Large intestine (tissue), 12 donors: ENCODE data around the gene CADM3. TPM values are rescaled to one million over a fixed set of nuclear protein-coding genes. Genes with fewer than 3 reads are reported as not detected.

Source experiments
- DNase-seq, 2 donors: peaks; one replicate each; pipeline versions ENCODE4 v3.0.0 to v3.0.0-alpha.2; 2013
- H3K27ac ChIP-seq: one replicate; pipeline ENCODE4 v1.5.1; 2013; ENCODE audit warnings: low read length
- H3K27me3 ChIP-seq: 2 replicates; pipeline ENCODE4 v1.6.1; 2013; ENCODE audit warnings: low read length; ENCODE audit not compliant: control insufficient read depth, insufficient read depth
- H3K36me3 ChIP-seq: 2 replicates; pipeline ENCODE4 v1.6.1; 2013; ENCODE audit warnings: low read length; ENCODE audit not compliant: control insufficient read depth, insufficient read depth
- H3K4me1 ChIP-seq: one replicate; pipeline ENCODE4 v1.6.1; 2013; ENCODE audit warnings: low read length; ENCODE audit not compliant: control insufficient read depth, insufficient read depth
- H3K4me3 ChIP-seq: one replicate; pipeline ENCODE4 v1.5.1; 2013; ENCODE audit warnings: low read length
- H3K9me3 ChIP-seq: one replicate; pipeline ENCODE4 v1.6.1; 2013; ENCODE audit warnings: mild to moderate bottlenecking, low read depth, low read length, moderate library complexity; ENCODE audit not compliant: control insufficient read depth
- WGBS: methylation state at CpG from one replicate; pipeline ENCODE4 v1.1.5; 2013; ENCODE audit warnings: low lambda C conversion rate; ENCODE audit not compliant: insufficient coverage; 5-methylcytosine and 5-hydroxymethylcytosine counted together
- long read RNA-seq, 11 donors: transcript quantifications; one replicate each; lab custom pipeline, GENCODE V29; 2026
- polyA plus RNA-seq: library from polyadenylated mRNA; unstranded; fragments of 120-200 nt; gene quantifications from one replicate; pipeline ENCODE4 v1.2.1, GENCODE V29; 2013

CADM3 gene
- polyA plus RNA-seq: 14.5 TPM
- long read RNA-seq, donor 1, partial matches to known transcripts: 0 of 4 reads
- long read RNA-seq, donor 1, other reads (novel, unspliced or antisense): 0 of 4 reads
- long read RNA-seq, donor 2, partial matches to known transcripts: 0 of 4 reads
- long read RNA-seq, donor 2, other reads (novel, unspliced or antisense): 0 of 4 reads
- long read RNA-seq, donor 3: 0 reads
- long read RNA-seq, donor 4: 0 reads
- long read RNA-seq, donor 5, transcript CADM3-202 (9 exons, 3,745 nt): major isoform, 7 of 8 reads
- long read RNA-seq, donor 5, partial matches to known transcripts: 0 of 8 reads
- long read RNA-seq, donor 5, other reads (novel, unspliced or antisense): 0 of 8 reads
- long read RNA-seq, donor 6, partial matches to known transcripts: 10 of 14 reads
- long read RNA-seq, donor 6, other reads (novel, unspliced or antisense): 0 of 14 reads
- long read RNA-seq, donor 7, partial matches to known transcripts: 5 of 9 reads
- long read RNA-seq, donor 7, other reads (novel, unspliced or antisense): 0 of 9 reads
- long read RNA-seq, donor 8, partial matches to known transcripts: 7 of 9 reads
- long read RNA-seq, donor 8, other reads (novel, unspliced or antisense): 0 of 9 reads
- long read RNA-seq, donor 9, partial matches to known transcripts: 5 of 9 reads
- long read RNA-seq, donor 9, other reads (novel, unspliced or antisense): 0 of 9 reads
- long read RNA-seq, donor 10, transcript CADM3-202 (9 exons, 3,745 nt): major isoform, 5 of 10 reads
- long read RNA-seq, donor 10, partial matches to known transcripts: 5 of 10 reads
- long read RNA-seq, donor 10, other reads (novel, unspliced or antisense): 0 of 10 reads
- long read RNA-seq, donor 11, transcript CADM3-202 (9 exons, 3,745 nt): major isoform, 8 of 8 reads
- long read RNA-seq, donor 11, partial matches to known transcripts: 0 of 8 reads
- long read RNA-seq, donor 11, other reads (novel, unspliced or antisense): 0 of 8 reads

- Histone ChIP-seq H3K4me1 (no peaks in the 10 kb centered on the region), H3K9me3 (no peaks in the 10 kb centered on the region), H3K36me3 (no peaks in the 10 kb centered on the region), H3K27me3 (peaks cover 68% of the 10 kb centered on the region), H3K4me3 (peak within 1 kb of the TSS; percentile 28), H3K27ac (no peak within 1 kb of the TSS)
- WGBS: no CpG with 5 or more reads among the region's 29 CpGs
- no peak for DNase-seq
These were observed at the start of gene CADM3 for GRCh38 chr1:159171254-159171687. Gene CADM3, plus strand, starts transcription at chr1:159171615. Its CDS starts 151 bp downstream, at chr1:159171766.

- no CpG with 5 or more reads among the region's 2 CpGs for WGBS
- no peak overlapping the region for H3K27ac ChIP-seq
These were observed 49.3 kb upstream of the CADM3 start for GRCh38 chr1:159122005-159122621.

GRCh38 chr1:159123587-159123986 is 47.8 kb upstream of the CADM3 start:
- Histone ChIP-seq H3K4me3 (no peak overlapping the region), H3K27me3 (no peaks in the 10 kb centered on the region), H3K4me1 (no peaks in the 10 kb centered on the region), H3K36me3 (no peaks in the 10 kb centered on the region), H3K9me3 (no peaks in the 10 kb centered on the region), H3K27ac (no peak overlapping the region)
- DNase-seq: no peak
- 80% methylated on average over 1 of the region's 5 CpGs for WGBS

More at GRCh38 chr1:159122005-159122621, 49.3 kb upstream of the CADM3 start:
- H3K9me3 ChIP-seq: no peaks in the 10 kb centered on the region
- H3K27me3 ChIP-seq: no peaks in the 10 kb centered on the region
- DNase-seq: no peak
- H3K36me3 ChIP-seq: no peaks in the 10 kb centered on the region
- H3K4me3 ChIP-seq: no peak overlapping the region
- no peaks in the 10 kb centered on the region for H3K4me1 ChIP-seq

GRCh38 chr1:159132271-159132881 is 39.0 kb upstream of the CADM3 start:
- H3K4me1 ChIP-seq: no peaks in the 10 kb centered on the region
- 52% methylated on average over 2 of the region's 12 CpGs for WGBS
- peak; percentile 2 to 9 for DNase-seq
- no peaks in the 10 kb centered on the region for H3K36me3 ChIP-seq
- H3K27me3 ChIP-seq: no peaks in the 10 kb centered on the region
- H3K9me3 ChIP-seq: no peaks in the 10 kb centered on the region
- no peak overlapping the region for H3K4me3 ChIP-seq
- H3K27ac ChIP-seq: no peak overlapping the region

- Histone ChIP-seq H3K36me3 (no peaks in the 10 kb centered on the region), H3K4me1 (no peaks in the 10 kb centered on the region), H3K27me3 (peaks cover 15% of the 10 kb centered on the region), H3K27ac (no peak overlapping the region), H3K9me3 (no peaks in the 10 kb centered on the region), H3K4me3 (no peak overlapping the region)
- 100% methylated on average over 2 of the region's 7 CpGs for WGBS
- no peak for DNase-seq
These were observed 30.9 kb upstream of the CADM3 start for GRCh38 chr1:159140474-159140873.

- Histone ChIP-seq H3K36me3 (no peaks in the 10 kb centered on the region), H3K27me3 (peaks cover 15% of the 10 kb centered on the region), H3K4me1 (no peaks in the 10 kb centered on the region), H3K27ac (no peak overlapping the region), H3K4me3 (no peak overlapping the region), H3K9me3 (no peaks in the 10 kb centered on the region)
- 100% methylated on average over 1 of the region's 18 CpGs for WGBS
- DNase-seq: peak; percentile 3 to 4
These were observed 29.6 kb upstream of the CADM3 start for GRCh38 chr1:159141584-159142390.

GRCh38 chr1:159142391-159142663 is 29.1 kb upstream of the CADM3 start:
- 100% methylated on average over 1 of the region's 2 CpGs for WGBS
- no peaks in the 10 kb centered on the region for H3K4me1 ChIP-seq
- no peaks in the 10 kb centered on the region for H3K36me3 ChIP-seq
- no peaks in the 10 kb centered on the region for H3K9me3 ChIP-seq
- DNase-seq: no peak
- H3K27ac ChIP-seq: no peak overlapping the region
- no peak overlapping the region for H3K4me3 ChIP-seq
- peaks cover 15% of the 10 kb centered on the region for H3K27me3 ChIP-seq

- Histone ChIP-seq H3K4me1 (no peaks in the 10 kb centered on the region), H3K4me3 (no peak overlapping the region)
- 100% methylated on average over 1 of the region's 5 CpGs for WGBS
These were observed 28.5 kb upstream of the CADM3 start for GRCh38 chr1:159142726-159143510.

GRCh38 chr1:159144571-159144970 is 26.8 kb upstream of the CADM3 start:
- Histone ChIP-seq H3K27me3 (peaks cover 15% of the 10 kb centered on the region), H3K27ac (no peak overlapping the region), H3K9me3 (no peaks in the 10 kb centered on the region), H3K36me3 (no peaks in the 10 kb centered on the region), H3K4me3 (no peak overlapping the region), H3K4me1 (no peaks in the 10 kb centered on the region)
- no CpG with 5 or more reads among the region's 3 CpGs for WGBS
- DNase-seq: no peak

More at GRCh38 chr1:159142726-159143510, 28.5 kb upstream of the CADM3 start:
- no peak overlapping the region for H3K27ac ChIP-seq
- H3K9me3 ChIP-seq: no peaks in the 10 kb centered on the region
- no peak for DNase-seq
- no peaks in the 10 kb centered on the region for H3K36me3 ChIP-seq
- peaks cover 15% of the 10 kb centered on the region for H3K27me3 ChIP-seq
